GM12878 (cell line): ENCODE data around the gene SRRM3.

Experiments used
- ATF2 ChIP-seq: IDR thresholded peaks from 2 replicates; pipeline ENCODE4 v1.6.1; 2012; ENCODE audit warnings: low read length, inconsistent platforms
- ATF3 ChIP-seq: IDR thresholded peaks from 2 replicates; pipeline ENCODE4 v1.6.1; 2011; ENCODE audit warnings: low read depth, mild to moderate bottlenecking, low read length, moderate library complexity, borderline replicate concordance; ENCODE audit errors: extremely low read depth
- CHD1 ChIP-seq: IDR thresholded peaks from 2 replicates; pipeline ENCODE4 v1.6.1; 2012; ENCODE audit warnings: low read depth, low read length, improper control_type of control experiment
- EP300 ChIP-seq, 2 experiments: fragments of 150-350 bp in 1 of 2; IDR thresholded peaks; 2 replicates each; pipeline ENCODE4 v1.6.1; 2011 to 2012; ENCODE audit warnings: low read depth in 2 of 2, low read length in 2 of 2, borderline replicate concordance in 1 of 2, improper control_type of control experiment in 1 of 2, inconsistent platforms in 1 of 2; ENCODE audit not compliant: control insufficient read depth in 1 of 2
- EZH2 ChIP-seq: IDR thresholded peaks from 2 replicates; pipeline ENCODE4 v1.6.1; 2012; ENCODE audit warnings: low read depth, mild to moderate bottlenecking, control low read depth, inconsistent platforms, low read length, borderline replicate concordance; ENCODE audit not compliant: control insufficient read depth
- HDGF ChIP-seq: fragments of 450-650 bp; IDR thresholded peaks from 2 replicates; pipeline ENCODE4 v1.6.1; 2016; ENCODE audit warnings: antibody characterized with exemption
- NFIC ChIP-seq: IDR thresholded peaks from 2 replicates; pipeline ENCODE4 v1.6.1; 2012; ENCODE audit warnings: low read depth, mild to moderate bottlenecking, inconsistent platforms, low read length, moderate library complexity
- ZZZ3 ChIP-seq: IDR thresholded peaks from 2 replicates; pipeline ENCODE4 v1.6.1; 2011; ENCODE audit warnings: low read depth; ENCODE audit not compliant: control insufficient read depth, insufficient read length
- TF ChIP-seq, protein P1 (sequence below), 3 experiments: IDR thresholded peaks in 2 of 3; conservative IDR thresholded peaks in 1 of 3; 2 replicates each; pipeline ENCODE4 v1.5.1; 2011; ENCODE audit warnings: low read depth in 3 of 3, low read length in 3 of 3, mild to moderate bottlenecking in 3 of 3, control low read depth in 2 of 3, moderate library complexity in 2 of 3, inconsistent platforms in 1 of 3, mixed read lengths in 1 of 3; ENCODE audit not compliant: control insufficient read depth in 2 of 3, insufficient read depth in 1 of 3; ENCODE audit errors: extremely low read depth in 1 of 3

GRCh38 chr7:76225951-76226350, 24.3 kb downstream of the SRRM3 start:
- TF ChIP-seq ATF3: no peak
- no peak for TF ChIP-seq EZH2
- TF ChIP-seq, protein P1, sequence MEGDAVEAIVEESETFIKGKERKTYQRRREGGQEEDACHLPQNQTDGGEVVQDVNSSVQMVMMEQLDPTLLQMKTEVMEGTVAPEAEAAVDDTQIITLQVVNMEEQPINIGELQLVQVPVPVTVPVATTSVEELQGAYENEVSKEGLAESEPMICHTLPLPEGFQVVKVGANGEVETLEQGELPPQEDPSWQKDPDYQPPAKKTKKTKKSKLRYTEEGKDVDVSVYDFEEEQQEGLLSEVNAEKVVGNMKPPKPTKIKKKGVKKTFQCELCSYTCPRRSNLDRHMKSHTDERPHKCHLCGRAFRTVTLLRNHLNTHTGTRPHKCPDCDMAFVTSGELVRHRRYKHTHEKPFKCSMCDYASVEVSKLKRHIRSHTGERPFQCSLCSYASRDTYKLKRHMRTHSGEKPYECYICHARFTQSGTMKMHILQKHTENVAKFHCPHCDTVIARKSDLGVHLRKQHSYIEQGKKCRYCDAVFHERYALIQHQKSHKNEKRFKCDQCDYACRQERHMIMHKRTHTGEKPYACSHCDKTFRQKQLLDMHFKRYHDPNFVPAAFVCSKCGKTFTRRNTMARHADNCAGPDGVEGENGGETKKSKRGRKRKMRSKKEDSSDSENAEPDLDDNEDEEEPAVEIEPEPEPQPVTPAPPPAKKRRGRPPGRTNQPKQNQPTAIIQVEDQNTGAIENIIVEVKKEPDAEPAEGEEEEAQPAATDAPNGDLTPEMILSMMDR (IDR thresholded peaks at IDR 0.05 in 2 of 3, conservative IDR thresholded peaks at IDR 0.05 in 1 of 3; ENCODE audit: control insufficient read depth in 2 of 3, extremely low read depth in 1 of 3, insufficient read depth in 1 of 3, low read depth in 3 of 3, low read length in 3 of 3): no peak
- TF ChIP-seq NFIC: no peak
- TF ChIP-seq CHD1: no peak
- TF ChIP-seq ATF2: no peak
- TF ChIP-seq EP300 (IDR thresholded peaks at IDR 0.05; ENCODE audit: borderline replicate concordance in 1 of 2, control insufficient read depth in 1 of 2, low read depth in 2 of 2, low read length in 2 of 2): no peak
- no peak for TF ChIP-seq ZZZ3
- TF ChIP-seq HDGF: no peak
